NCI-H2081 (cell line): ENCODE measurements around the gene MSH3.
"Not testable (repeated sequence)": the region's sequence is repeated elsewhere in the genome, so short reads cannot be mapped to it uniquely, and the experiment has no call there.

Experiments
- DNase-seq, 2 experiments: peaks; one replicate each; lab custom pipeline; 2025; lab: John Stamatoyannopoulos, UW

MSH3 gene

DNA sequence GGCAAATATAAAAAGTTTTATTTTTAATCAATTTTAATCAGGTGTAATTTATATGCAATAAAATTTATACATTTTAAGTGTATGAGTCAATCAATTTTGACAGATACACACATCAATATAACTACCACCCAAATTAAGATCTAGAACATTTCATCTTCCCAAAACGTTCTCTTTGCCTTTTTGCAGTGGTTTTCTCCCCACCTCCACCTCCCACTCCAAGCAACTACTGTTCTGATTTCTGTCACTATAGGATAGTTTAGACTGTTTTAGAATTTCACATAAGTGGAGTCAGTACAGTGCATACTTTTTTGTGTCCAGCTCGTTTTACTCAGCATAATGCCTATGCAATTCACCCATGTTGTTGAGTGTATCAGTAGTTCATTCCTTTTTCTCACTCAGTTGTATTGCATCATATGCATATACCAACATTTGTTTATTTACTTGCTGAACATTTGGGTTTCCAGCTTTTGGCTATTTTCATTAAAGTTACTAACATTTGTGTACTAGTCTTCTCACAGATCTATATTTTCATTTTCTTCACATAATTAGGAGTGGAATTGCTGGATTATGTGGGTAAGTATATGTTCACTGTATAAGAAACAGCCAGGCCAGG is 52.5 kb downstream of the MSH3 start:
- no peak for DNase-seq

DNA sequence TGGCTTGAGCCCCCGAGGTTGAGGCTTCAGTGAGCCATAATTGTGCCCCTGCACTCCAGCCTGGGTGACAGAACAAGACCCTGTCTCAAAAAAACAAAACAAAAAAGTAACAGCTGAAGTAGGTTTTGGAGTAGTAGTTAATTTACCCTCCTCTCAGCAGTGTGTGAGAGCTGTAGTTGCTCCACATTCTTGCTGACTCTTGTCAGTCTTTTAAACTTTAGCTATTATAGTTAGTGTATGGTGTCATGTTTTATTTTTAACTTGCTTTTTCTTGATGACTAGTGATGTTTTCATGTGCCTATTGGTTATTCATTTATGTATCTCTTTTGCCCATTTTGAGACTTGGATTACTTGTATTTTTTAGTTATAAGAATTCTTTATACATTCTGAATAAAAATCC is 53.2 kb downstream of the MSH3 start:
- DNase-seq = no peak

DNA sequence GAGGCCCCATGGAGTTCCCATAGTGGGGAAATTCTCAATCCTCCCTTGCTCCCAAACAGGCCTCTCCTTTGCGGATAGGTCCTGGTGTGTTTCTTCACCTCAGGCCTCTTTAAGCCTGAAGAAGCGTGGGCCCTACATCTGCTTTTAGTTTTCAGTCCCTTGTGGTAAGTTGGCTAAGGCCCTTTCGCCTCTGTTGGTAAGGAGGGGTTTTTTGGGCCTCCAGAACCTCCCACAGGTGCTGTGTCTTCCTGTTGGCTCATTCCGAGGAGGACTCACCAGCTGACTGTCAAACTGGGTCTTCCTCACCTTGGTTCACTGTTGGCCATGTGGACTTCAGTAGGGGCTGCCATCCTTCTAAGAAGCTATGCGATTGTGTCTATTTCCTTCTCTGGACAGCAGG is 56.8 kb downstream of the MSH3 start:
- DNase-seq = no peak

DNA sequence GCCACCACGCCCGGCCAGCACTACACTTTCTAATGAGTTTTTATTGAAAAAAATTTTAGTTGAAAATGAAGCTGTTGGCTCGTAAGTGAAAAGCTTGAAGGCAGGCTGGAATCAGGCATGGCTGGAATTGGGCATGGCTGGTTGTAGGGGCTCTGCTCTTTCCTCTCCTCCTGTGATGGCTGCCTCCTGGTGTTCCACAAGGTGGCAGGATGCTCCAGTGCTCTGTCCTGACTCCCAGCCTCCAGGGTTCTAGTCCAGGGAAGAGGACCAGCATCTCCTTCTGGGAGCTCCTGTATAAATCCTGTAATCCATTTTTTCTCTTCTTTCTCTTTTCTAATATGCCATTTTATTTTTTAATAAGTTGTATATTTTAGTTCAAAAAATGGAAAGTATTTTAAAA is 57.5 kb downstream of the MSH3 start:
- DNase-seq = peak; percentile 39 to 46

DNA sequence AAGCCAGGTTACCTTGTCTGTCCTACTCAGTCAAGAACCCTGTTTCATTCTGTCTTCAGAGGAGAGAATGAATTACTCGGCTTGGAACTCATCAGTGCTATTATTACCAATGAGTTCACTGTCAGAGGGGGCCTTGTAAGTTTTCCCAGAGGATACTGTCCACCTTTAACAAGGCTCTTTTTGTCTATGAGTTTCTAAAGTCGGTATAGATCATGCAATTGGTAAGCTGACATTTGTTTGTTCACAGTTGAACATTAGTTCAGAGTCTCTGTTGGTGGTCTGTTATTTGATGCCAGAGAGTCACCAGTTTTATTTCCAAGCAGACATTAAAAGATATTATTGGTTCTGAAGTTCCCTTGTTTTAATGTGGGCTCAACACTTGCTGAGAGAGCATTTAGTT is 58.5 kb downstream of the MSH3 start:
- DNase-seq = no peak

DNA sequence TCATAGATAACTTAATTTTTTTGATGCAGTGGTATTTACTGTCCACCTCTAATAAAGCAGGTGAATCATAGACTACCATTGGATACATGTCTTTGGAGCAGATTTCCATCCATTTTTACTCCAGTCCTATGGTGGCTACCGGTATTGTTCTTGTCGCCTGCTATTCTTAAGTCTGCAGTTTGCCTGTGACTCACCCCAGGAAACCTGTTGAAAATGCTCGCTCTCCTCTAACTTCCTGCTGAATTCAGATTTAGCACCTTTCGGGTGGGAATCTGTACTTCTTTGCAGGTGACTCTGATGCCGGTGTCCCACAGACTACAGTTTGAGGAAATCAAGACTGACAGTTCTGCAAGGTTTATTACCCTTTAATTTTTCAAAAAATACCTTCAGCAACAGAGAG is 59.2 kb downstream of the MSH3 start:
- no peak for DNase-seq

DNA sequence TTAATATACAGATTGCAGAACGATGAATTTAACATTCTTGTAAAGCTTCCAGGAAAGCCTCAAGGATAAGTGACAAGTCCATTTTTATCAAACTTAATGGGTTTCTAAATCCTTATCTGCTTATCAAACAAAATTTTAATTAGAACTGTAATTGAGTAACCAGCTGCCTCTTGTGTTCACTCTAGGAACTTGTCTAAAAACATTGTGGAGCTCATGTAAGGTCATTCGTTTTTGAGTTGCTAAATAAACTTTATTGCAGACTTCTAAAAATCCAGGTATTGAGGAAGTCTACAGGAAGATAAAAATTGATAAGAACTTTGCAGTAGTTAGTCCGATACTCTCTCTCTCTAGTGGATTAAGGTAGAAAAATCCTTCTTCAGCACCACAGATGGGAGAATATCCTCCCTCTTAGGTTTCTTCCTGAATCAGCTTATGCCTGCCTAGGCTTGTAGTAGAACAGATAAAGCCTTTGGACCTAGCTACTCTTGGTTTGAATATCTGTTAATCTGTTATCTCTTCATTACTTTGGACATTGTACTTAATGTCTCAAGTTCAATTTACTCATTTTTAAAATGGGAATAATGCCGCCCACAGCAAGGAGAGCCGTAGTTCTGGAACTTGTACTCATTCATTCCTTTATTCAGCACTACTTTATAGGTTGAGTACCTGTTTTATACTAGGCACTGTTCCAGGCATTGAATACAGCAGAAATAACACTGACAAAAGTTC is 60.3 kb downstream of the MSH3 start:
- DNase-seq = no peak

DNA sequence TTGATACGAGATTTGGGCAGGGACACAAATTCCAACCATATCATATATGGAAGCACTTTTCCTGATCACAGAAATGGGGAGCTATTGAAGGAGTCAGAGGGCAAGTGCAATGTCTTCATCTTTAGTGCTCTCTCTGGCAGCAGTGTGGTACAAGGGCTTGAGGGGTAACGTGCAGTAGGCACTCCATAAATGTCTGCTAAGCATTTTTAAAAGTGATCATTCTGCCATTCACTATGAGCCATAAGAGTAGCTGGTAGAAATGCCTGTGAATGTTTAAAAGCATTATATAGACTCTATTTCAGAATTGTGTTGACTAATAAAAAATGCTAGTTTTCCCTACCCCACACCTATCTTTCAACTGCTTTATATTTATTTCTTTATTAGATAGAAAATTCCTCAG is 61.4 kb downstream of the MSH3 start:
- no peak for DNase-seq

DNA sequence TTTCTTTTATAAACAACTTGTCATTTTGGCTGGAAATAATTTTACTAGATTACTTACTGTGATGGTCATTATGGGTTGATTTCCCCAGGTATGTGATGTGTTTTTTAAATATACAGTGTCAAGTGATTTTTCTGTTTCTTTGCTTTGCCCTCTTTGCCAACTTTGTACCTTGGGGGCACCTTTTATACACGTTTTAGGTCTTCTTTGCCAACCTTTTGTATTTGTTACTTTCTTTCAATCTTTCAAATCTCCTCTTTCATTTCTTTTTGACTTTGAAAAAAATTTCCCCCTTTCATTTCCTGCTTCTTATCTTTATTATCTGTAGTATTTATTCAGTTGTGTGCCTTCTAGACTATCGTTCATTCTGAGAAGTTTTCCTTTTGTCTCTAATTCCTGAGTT is 65.7 kb downstream of the MSH3 start:
- no peak for DNase-seq

DNA sequence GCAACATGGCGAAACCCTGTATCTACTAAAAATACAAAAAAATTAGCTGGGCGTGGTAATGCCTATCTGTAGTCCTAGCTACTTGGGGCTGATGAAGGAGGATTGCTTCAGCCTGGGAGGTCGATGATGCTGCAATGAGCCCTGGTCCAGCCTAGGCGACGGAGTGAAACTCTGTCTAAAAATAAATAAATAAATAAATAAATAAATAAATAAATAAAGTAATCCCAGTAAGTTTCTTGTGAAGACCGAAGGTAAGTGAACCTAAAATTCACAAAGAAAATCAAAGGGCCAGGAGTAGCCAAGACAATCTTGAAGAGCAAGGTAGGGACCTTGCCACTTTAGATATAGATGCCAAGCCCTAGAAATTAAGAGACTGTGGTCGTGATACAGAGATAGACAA is 68.5 kb downstream of the MSH3 start:
- DNase-seq = no peak

DNA sequence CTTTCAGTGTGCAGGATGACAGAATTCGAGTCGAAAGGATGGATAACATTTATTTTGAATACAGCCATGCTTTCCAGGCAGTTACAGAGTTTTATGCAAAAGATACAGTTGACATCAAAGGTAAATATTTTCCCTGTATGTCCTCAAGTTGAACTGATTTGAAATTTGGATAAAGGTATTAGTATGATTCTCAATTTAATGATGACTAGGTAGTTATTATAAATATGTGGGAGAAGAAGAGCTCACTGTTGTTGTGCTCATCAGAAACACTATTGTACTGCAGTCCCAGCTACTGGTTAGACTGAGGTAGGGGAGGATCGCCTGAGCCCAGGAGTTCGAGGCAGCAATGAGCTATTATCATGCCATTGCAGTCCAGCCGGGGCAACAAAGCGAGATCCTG is 71.0 kb downstream of the MSH3 start:
- no peak for DNase-seq

DNA sequence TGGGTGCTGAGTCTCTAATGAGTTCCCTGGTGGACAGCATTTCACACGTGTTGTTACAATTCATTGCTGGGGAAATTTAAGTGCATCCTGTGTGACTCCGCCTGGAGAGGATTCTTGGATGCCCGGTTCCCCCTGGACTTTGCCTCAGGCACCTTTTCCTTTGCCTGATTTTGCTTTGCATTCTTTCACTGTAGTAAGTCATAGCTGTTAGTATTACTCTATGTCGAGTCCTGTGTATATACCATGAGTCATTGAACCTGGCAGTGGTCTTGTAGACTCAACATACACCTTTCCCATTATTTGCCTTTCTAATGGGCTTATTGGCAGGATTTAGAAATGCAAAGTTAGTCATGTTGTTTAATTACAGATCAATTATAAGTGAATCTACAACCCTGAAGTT is 82.3 kb downstream of the MSH3 start:
- DNase-seq = no peak

DNA sequence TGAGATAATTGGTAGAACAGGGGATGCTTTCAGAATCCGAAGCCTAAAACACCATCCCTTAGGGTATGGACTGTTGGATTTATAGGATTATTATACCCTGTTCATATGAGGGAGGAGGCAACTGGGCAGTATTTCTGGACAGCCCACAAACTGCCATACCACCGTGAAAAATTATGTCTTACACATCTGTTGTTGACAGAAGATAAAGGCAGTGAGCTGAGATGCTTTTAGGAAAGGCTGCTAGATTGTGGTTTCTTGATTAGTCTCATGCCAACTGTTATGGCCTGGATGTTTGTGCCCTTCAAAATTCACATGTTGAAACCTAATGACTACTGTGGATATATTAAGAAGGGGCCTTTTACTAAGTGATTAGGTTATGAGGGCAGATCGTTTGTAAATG is 84.0 kb downstream of the MSH3 start:
- DNase-seq = no peak

DNA sequence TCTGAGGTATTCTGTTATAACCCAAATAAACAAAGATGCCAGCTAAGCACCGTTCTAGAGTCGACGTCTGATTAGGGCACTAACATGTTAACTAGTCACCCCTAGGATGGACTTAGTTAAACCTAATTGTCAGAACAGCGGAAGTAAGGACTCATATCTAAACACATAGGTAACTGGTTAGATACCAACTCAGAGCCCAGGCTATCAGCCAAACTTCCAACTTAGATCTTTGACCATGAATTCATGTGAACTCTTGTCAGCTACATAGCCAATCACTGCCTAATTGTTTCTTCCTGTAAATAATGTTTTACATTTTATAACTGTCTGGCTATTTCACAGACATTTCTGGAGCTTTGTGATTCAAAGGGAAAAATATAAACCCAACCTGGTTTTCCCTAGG is 84.6 kb downstream of the MSH3 start:
- DNase-seq = no peak

DNA sequence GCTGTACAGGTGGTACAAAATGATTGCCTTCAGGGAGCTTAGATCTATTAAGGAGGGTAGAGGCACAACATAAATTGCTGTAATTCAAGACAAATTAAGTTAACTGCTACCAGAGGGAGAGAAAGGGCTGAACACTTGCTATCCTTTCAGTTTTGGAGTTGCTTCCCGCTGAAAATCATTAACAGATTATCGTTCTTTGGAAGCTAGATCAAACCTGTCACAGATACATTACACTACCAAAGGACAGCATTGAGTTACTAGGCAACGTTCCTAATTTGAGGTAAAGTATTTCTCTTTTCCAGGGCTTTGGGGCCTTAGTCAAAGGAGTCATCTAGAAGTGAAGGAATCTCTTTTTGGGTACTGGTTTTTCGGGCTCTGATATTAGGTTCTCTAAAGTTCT is 85.0 kb downstream of the MSH3 start:
- no peak for DNase-seq

DNA sequence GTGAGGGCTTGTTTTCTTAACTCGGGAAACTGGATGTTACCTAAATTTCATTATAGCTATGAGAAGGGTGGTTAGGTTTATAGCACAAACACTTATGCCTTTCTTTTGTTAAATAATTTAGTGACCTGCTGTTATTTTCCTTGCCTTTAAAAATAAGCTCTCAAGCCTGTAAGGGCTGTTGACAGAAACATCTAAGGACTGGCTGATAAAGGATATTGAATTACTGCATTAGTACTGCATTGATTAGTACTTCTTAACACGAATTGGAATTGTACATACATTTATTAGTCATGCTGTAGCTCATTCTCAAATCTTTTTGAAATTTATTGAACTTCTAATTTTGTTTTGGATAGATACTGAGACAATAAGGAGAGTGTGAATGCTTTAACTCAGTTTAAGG is 85.4 kb downstream of the MSH3 start:
- no peak for DNase-seq

DNA sequence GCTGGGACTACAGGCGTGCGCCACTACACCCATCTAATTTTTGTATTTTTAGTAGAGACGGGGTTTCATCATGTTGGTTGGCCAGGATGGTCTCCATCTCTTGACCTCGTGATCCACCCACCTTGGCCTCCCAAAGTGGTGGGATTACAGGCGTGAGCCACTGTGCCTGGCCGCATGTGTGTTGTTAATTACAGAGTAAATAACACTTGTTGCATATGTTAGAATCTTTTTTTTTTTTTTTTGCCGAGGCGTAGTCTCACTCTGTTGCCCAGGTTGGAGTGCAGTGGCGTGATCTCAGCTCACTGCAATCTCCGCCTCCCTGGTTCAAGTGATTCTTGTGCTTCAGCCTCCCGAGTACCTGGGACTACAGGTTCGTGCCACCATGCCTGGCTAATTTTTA is 86.0 kb downstream of the MSH3 start:
- DNase-seq = not testable (repeated sequence)

DNA sequence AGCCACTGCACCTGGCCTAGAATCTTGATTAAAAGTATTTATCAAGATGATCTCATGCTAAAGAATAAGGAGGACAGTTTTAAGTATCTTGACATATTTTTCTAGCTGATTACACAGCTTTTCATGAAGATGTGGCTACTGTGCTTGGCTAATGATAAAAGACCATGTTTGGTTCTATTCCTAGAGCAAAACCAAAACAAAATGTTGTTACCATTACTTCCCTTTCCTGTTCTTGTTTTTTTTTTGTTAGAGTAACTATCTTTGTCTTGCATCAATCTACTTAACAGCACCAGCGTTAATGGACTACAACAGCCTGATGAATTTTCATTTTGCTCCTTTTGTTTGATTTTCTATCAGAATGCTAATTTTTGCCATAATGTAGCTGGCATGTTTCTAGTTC is 86.5 kb downstream of the MSH3 start:
- DNase-seq = no peak

DNA sequence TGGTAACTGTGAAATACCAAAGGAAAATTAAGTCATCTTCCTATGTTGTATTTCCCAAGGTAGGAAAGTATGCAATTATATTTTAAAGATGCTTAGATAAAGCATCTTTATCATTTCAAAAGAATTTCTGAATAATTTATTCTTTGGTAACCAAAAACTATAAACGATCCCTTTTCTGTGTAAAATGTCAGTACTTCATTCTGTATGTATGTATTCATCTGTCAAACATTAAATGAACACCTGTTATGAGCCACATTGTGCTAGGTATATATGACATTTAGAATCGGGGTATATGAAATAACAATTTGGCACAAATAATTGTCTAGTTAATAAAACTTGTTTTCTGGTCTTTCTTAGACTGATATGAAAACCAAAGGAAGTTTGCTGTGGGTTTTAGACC is 89.7 kb downstream of the MSH3 start:
- DNase-seq = no peak

DNA sequence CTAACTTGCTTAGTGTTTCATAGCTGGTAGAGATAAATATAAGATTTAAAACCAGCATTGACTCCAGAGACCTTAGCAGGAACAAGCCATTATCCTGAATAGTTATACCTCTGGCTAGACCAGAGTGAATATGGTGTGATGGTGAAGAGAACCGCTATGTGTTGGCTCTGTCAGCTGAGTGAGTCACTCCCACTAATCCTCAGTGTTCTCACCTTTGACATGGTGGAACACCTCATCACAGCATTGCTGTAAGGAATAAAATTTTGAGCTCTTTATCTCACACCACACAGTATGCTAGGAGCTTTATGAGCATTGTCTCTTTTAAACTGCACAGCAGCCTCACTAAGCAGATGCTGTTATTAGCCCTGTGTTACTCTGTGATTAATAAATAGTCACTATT is 91.0 kb downstream of the MSH3 start:
- no peak for DNase-seq

DNA sequence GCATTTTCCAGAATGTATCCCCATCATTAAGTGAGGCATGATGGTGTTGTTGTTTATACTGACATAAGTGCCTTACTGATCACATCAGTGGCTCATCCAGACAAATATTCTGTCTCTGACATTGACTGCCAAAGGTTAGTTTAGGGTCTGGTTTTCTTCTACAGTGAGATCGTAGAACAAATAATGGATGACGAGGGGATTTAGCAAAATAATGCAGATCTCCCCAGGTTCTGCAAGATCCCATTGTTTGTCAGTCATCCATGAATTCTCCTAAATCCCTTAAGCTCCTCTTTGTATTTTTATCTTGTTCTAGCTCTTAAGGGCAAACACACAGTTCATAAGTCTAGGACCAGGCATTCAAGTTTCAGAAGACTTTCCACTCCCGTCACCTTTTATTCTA is 93.5 kb downstream of the MSH3 start:
- DNase-seq = no peak

DNA sequence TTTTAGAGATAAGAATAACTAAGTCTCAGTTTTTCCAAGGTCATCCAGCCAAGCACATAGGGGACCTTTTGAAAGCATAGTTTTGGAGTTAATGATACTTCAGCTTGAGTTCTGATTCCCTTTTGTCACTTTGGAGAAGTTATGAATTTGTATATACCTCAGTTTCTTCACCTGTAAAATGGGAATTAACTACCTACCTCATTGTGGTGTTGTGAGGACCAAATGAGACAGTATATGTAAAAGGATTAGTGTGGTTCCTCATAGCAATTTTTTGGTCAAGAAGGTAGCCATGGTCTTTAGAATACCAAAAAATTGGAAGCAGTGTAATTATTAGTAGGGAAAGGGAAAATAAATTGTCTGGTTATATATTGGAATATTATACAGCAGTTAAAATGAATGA is 98.0 kb downstream of the MSH3 start:
- no peak for DNase-seq

DNA sequence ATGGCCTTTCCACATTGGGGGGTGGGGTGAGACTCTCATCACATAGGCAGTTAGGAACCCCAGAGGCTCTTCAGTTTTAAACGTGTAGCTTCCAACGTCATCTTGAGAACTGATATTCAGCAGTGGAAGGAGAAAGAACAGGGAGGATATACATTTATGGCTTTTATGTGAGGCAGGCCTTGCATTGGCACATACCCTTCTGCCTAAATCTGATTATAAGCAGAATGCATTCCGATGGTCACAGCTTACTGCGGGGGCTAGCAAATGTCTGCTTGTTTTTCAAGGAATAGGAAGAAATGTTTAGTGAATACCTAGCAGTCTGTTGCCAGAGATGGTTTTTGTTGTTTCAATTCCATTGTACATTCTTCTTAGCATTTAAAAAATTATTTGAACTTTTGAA is 99.3 kb downstream of the MSH3 start:
- no peak for DNase-seq

DNA sequence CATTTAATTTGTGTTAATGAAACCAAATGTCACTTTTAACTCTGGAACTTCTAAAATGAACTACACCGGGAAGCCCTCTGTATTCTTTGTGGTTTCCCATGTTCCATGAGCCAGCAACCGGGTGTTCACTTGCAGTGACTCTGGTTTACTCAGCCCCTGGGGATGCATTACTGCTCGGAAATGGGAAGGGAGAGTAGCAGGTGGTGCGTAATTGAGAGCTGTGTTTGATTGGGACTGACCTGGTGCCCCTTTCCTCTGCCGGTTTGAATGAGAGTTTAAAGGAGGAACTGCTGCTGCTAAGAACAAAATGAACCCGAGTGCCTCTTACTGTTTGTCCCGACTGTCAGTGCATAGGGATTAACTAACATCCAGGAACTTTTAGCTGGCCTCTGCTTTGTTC is 100.4 kb downstream of the MSH3 start:
- DNase-seq = peak; percentile 72 to 90
